BJ (cell line): ENCODE results near the gene FAM216B. TPM values are rescaled to one million over a fixed set of nuclear protein-coding genes. Genes with fewer than 3 reads are reported as not detected.

Experiments used
- CTCF ChIA-PET: fragments of 350-600 bp; formaldehyde crosslinking; extraction: SDS; loops from one replicate; lab custom pipeline; 2021; ENCODE audit warnings: antibody characterized with exemption, inconsistent platforms; lab: Yijun Ruan, JAX
- POLR2A ChIA-PET: fragments of 300-600 bp; sonication (Branson Sonifier 250); formaldehyde crosslinking; extraction: SDS; loops from one replicate; lab custom pipeline; 2021; ENCODE audit warnings: antibody characterized with exemption; lab: Charles Lee
- DNase-seq: peaks from one replicate; pipeline ENCODE4 v3.0.0-alpha.2; 2011; ENCODE audit warnings: low read depth
- H3K27me3 ChIP-seq: 2 replicates; pipeline ENCODE4 v1.6.0; 2011; ENCODE audit warnings: low read length; ENCODE audit not compliant: control insufficient read depth, insufficient read depth
- H3K36me3 ChIP-seq: 2 replicates; pipeline ENCODE4 v1.5.1; 2011; ENCODE audit warnings: low read length; ENCODE audit not compliant: control insufficient read depth, insufficient read depth
- H3K4me3 ChIP-seq: 2 replicates; pipeline ENCODE4 v1.5.1; 2011; ENCODE audit warnings: low read depth, mild to moderate bottlenecking, control low read depth, low read length
- polyA plus RNA-seq: library from polyadenylated mRNA; depleted of rRNA; stranded (reverse); fragments of >200 nt; gene quantifications from 2 replicates; pipeline ENCODE4 v1.2.3, GENCODE V29; 2011
- TF ChIP-seq, protein P1 (sequence below): IDR thresholded peaks from 2 replicates; pipeline ENCODE4 v1.5.1; 2011; ENCODE audit warnings: low read depth, mild to moderate bottlenecking, control low read depth, inconsistent platforms, low read length, moderate library complexity; ENCODE audit not compliant: insufficient read depth

Gene FAM216B
- polyA plus RNA-seq, 1 experiment, result not detected

DNA sequence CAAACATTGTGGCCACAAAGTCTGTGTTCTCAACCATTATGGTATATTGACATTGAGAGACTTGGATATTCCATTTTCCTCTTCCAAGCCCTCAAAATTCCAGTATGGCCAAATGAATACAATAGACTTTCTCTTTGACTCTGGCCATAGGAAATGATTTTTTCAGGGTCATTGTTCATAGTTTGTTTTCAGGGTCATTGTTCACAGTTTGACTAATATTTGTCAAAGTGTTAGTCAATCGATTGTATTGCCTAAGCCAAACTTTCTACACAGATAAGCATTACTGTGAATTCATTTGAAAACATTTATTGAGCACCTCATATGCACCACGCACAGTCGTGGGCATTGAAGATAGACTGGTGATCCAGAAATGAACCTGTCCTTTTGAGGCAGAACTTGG, 22.9 kb upstream of the FAM216B start:
- ChIA-PET CTCF (no interaction called here), POLR2A (no interaction called here)
- no peaks in the 10 kb centered on the region for H3K36me3 ChIP-seq
- H3K27me3 ChIP-seq, result no peaks in the 10 kb centered on the region
- H3K4me3 ChIP-seq, result no peak overlapping the region
- TF ChIP-seq, protein P1, sequence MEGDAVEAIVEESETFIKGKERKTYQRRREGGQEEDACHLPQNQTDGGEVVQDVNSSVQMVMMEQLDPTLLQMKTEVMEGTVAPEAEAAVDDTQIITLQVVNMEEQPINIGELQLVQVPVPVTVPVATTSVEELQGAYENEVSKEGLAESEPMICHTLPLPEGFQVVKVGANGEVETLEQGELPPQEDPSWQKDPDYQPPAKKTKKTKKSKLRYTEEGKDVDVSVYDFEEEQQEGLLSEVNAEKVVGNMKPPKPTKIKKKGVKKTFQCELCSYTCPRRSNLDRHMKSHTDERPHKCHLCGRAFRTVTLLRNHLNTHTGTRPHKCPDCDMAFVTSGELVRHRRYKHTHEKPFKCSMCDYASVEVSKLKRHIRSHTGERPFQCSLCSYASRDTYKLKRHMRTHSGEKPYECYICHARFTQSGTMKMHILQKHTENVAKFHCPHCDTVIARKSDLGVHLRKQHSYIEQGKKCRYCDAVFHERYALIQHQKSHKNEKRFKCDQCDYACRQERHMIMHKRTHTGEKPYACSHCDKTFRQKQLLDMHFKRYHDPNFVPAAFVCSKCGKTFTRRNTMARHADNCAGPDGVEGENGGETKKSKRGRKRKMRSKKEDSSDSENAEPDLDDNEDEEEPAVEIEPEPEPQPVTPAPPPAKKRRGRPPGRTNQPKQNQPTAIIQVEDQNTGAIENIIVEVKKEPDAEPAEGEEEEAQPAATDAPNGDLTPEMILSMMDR, result no peak
- DNase-seq, result no peak

DNA sequence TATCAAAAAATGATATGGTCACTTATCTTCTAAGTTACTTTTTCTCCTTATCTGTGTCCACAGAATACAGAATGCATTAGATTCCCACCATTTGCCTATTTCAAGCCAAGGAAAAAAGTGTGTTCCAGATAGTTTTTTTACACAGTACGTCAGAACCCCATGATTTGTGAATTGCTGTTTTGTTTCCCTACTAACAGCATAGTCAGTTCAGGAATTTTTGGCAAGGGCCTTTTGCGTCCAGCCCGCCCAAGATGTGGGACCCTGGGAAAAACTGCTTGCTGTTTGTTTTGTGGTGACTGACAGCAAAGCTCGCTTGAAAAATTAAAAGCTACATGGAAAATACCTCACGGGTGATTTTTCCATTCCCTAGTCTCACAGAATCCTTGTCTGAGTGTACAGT, 20.4 kb upstream of the FAM216B start:
- no peak overlapping the region for H3K4me3 ChIP-seq
- POLR2A ChIA-PET, result no interaction called here
- TF ChIP-seq, protein P1, result no peak
- CTCF ChIA-PET, result no interaction called here
- H3K27me3 ChIP-seq, result no peaks in the 10 kb centered on the region
- DNase-seq, result no peak
- H3K36me3 ChIP-seq, result no peaks in the 10 kb centered on the region

DNA sequence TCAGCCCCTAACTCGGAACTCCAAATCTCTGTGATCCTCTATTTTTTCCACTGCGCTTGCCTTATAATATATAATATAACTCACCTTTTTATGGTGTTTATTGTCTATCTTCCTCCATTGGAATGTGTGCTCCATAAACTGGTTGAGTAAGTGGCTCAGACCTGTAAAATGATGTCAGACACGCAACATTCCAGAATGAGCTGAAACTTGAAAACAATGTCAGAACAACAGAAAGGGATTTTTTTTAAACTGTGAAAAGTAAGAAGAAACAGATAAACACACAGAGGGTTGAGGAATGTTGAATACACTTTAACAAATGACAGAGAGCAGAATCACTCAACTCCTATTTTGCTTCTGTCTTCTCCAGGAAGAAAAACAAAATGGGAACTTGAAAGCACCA, 19.1 kb upstream of the FAM216B start:
- POLR2A ChIA-PET, result interaction anchor here (0.8 kb wide), 1 partner anchor 69 kb away, joined by 4 read pairs; no protein-coding TSS in a partner anchor
- DNase-seq, result peak; percentile 61
- TF ChIP-seq, protein P1, result no peak
- Histone ChIP-seq H3K36me3 (no peaks in the 10 kb centered on the region), H3K4me3 (no peak overlapping the region), H3K27me3 (no peaks in the 10 kb centered on the region)
- CTCF ChIA-PET, result interaction anchor here (1.3 kb wide), 1 partner anchor 9 kb away, joined by 4 read pairs; no protein-coding TSS in a partner anchor

DNA sequence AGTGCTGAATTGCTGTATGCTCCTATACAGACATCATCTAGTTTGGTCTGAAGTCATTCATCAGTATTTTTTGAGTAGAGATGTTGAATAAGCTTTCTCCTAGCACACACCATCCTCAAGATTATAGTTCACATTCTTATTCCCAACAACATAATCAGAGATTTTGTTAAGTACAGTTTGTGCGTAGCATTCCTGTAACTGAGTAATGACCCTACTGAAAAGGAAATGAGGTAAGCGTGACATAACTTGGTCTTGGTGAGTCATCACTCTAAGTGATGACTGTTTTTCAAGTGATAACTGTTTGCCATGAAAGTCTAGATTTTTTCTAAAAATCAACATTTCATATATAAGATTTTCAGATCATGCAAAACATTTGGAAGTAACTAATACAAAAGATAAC, 18.5 kb upstream of the FAM216B start:
- Histone ChIP-seq H3K4me3 (no peak overlapping the region), H3K36me3 (no peaks in the 10 kb centered on the region), H3K27me3 (no peaks in the 10 kb centered on the region)
- DNase-seq, result peak; percentile 73
- POLR2A ChIA-PET, result interaction anchor here (0.8 kb wide), 1 partner anchor 70 kb away, joined by 4 read pairs; no protein-coding TSS in a partner anchor
- CTCF ChIA-PET, result interaction anchor here (1.3 kb wide), 1 partner anchor 10 kb away, joined by 4 read pairs; no protein-coding TSS in a partner anchor
- TF ChIP-seq, protein P1, result no peak

DNA sequence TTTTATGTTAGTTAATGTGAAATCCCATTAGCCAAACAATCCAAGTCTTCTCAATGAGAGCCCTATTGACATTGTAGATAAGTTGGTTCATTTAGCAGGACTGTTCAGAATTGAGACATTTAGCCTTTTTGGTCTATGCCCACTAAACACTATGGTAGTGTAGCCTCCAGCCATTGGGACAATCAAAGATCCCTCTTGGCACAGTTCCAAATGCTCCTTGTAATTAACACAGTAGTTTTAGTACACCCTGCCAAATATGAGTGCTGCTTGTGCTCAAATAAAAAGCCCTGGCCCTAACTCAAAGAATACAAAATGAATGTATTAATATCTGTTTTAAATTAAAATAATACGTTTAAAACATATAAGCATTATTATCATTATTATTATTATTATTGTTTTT, 15.4 kb upstream of the FAM216B start:
- TF ChIP-seq, protein P1, result no peak
- POLR2A ChIA-PET, result no interaction called here

More for the DNA sequence above, 15.4 kb upstream of the FAM216B start:
- H3K36me3 ChIP-seq, result no peaks in the 10 kb centered on the region
- CTCF ChIA-PET, result no interaction called here
- no peaks in the 10 kb centered on the region for H3K27me3 ChIP-seq
- no peak for DNase-seq
- H3K4me3 ChIP-seq, result no peak overlapping the region
